ENCODE data around the gene KCNJ4.

KCNJ4 gene

DNA sequence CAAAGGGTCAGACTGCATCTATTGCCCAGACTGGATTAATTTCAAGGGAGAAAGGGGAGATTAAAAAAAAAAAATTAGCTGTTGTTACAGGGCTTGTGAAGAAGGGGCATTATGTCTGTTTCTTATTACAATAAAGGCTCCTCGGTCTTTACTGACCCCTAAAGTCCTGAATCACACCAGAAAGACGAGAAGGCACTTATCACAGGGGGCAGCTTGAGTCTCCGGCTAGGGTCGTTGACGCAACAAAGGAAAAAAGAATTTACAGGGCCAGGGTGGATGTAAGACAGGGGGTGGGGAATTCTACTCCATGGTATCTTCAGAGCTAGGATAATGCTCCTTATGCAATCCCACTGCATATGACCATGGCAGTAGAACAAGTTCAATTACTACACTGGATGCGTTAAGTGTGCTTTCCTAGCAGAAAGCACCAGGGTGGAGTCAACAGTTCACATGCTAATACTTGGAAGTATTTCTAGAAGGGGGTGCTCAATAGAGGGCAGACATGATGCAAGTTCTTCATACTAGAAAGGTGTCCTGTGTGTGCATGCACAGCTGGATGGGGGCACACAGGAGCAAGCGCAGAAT, 34.7 kb upstream of the KCNJ4 start:
- Histone ChIP-seq H3K36me3 (ENCODE audit: control insufficient read depth in 2 of 2, insufficient read depth in 1 of 2, low read length in 2 of 2) (peaks cover 94 to 98% of the 10 kb centered on the region in 2 experiments), H3K9me3 (ENCODE audit: control insufficient read depth, insufficient read depth, low read depth, low read length) (no peaks in the 10 kb centered on the region), H3K4me1 (ENCODE audit: control insufficient read depth, insufficient read depth, low read length) (no peaks in the 10 kb centered on the region), H3K27ac (ENCODE audit: extremely low read depth, low read depth, low read length) (no peak overlapping the region), H3K4me3 (ENCODE audit: low read depth, low read length) (no peak overlapping the region)
- POLR2A ChIA-PET, result interaction anchor here (0.8 to 1.7 kb wide), 6 partner anchors 8 to 223 kb away, joined by 3 to 7 read pairs (median 3); no protein-coding TSS in a partner anchor
- TF ChIP-seq, protein P1, sequence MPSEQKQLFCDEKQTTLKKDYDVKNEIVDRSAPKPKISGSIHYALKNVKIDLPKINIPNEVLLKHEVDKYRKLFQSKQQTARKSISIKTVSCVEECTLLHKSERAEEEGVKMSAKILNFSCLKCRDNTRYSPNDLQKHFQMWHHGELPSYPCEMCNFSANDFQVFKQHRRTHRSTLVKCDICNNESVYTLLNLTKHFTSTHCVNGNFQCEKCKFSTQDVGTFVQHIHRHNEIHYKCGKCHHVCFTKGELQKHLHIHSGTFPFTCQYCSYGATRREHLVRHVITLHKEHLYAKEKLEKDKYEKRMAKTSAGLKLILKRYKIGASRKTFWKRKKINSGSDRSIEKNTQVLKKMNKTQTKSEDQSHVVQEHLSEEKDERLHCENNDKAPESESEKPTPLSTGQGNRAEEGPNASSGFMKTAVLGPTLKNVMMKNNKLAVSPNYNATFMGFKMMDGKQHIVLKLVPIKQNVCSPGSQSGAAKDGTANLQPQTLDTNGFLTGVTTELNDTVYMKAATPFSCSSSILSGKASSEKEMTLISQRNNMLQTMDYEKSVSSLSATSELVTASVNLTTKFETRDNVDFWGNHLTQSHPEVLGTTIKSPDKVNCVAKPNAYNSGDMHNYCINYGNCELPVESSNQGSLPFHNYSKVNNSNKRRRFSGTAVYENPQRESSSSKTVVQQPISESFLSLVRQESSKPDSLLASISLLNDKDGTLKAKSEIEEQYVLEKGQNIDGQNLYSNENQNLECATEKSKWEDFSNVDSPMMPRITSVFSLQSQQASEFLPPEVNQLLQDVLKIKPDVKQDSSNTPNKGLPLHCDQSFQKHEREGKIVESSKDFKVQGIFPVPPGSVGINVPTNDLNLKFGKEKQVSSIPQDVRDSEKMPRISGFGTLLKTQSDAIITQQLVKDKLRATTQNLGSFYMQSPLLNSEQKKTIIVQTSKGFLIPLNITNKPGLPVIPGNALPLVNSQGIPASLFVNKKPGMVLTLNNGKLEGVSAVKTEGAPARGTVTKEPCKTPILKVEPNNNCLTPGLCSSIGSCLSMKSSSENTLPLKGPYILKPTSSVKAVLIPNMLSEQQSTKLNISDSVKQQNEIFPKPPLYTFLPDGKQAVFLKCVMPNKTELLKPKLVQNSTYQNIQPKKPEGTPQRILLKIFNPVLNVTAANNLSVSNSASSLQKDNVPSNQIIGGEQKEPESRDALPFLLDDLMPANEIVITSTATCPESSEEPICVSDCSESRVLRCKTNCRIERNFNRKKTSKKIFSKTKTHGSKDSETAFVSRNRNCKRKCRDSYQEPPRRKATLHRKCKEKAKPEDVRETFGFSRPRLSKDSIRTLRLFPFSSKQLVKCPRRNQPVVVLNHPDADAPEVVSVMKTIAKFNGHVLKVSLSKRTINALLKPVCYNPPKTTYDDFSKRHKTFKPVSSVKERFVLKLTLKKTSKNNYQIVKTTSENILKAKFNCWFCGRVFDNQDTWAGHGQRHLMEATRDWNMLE (tag by site-specific recombination; conservative IDR thresholded peaks at IDR 0.05; ENCODE audit: low read depth), result no peak
- TF ChIP-seq ZNF660 (tag by site-specific recombination; IDR thresholded peaks at IDR 0.05), result no peak
- TF ChIP-seq REPIN1 (tag by site-specific recombination; IDR thresholded peaks at IDR 0.05; ENCODE audit: low read depth), result no peak
- no peak for TF ChIP-seq OVOL3 (tag by site-specific recombination; IDR thresholded peaks at IDR 0.05)
- no peak for TF ChIP-seq ZNF571 (tag by site-specific recombination; IDR thresholded peaks at IDR 0.05)
- no peak for TF ChIP-seq ZNF707 (tag by site-specific recombination; IDR thresholded peaks at IDR 0.05)
- TF ChIP-seq, protein P2, sequence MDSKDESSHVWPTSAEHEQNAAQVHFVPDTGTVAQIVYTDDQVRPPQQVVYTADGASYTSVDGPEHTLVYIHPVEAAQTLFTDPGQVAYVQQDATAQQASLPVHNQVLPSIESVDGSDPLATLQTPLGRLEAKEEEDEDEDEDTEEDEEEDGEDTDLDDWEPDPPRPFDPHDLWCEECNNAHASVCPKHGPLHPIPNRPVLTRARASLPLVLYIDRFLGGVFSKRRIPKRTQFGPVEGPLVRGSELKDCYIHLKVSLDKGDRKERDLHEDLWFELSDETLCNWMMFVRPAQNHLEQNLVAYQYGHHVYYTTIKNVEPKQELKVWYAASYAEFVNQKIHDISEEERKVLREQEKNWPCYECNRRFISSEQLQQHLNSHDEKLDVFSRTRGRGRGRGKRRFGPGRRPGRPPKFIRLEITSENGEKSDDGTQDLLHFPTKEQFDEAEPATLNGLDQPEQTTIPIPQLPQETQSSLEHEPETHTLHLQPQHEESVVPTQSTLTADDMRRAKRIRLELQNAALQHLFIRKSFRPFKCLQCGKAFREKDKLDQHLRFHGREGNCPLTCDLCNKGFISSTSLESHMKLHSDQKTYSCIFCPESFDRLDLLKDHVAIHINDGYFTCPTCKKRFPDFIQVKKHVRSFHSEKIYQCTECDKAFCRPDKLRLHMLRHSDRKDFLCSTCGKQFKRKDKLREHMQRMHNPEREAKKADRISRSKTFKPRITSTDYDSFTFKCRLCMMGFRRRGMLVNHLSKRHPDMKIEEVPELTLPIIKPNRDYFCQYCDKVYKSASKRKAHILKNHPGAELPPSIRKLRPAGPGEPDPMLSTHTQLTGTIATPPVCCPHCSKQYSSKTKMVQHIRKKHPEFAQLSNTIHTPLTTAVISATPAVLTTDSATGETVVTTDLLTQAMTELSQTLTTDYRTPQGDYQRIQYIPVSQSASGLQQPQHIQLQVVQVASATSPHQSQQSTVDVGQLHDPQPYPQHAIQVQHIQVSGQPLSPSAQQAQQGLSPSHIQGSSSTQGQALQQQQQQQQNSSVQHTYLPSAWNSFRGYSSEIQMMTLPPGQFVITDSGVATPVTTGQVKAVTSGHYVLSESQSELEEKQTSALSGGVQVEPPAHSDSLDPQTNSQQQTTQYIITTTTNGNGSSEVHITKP (tag by site-specific recombination; IDR thresholded peaks at IDR 0.05), result no peak
- no peak for TF ChIP-seq ZNF302 (tag by site-specific recombination; IDR thresholded peaks at IDR 0.05; ENCODE audit: low read depth)
- TF ChIP-seq ZNF214 (tag by site-specific recombination; IDR thresholded peaks at IDR 0.05; ENCODE audit: borderline replicate concordance), result no peak
- no peak for TF ChIP-seq ZNF76 (tag by site-specific recombination; IDR thresholded peaks at IDR 0.05; ENCODE audit: borderline replicate concordance, low read depth)
- CTCF ChIA-PET, result interaction anchor here (1.1 kb wide), 1 partner anchor 55 kb away, joined by 3 read pairs; no protein-coding TSS in a partner anchor

DNA sequence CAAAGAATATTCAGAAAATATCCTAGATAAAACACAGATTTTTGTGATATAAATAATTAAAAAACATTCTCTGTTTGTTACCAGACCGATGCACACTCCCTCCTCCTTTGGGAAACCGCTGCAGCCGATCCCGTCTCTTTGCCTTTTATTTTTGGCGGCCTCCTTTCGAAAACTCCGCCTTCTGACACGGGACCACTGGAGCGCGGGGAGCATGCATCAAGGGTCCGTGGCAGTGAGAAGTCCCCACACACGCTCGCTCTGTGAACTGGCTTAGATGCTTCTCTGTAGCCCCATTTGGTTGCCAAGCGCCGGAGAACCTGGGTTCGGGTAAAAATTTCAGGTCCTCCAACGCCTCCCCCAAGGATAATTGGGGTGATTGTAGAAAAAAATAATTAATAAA, 34.1 kb upstream of the KCNJ4 start:
- H3K36me3 ChIP-seq (ENCODE audit: control insufficient read depth in 2 of 2, insufficient read depth in 1 of 2, low read length in 2 of 2), result peaks cover 94 to 98% of the 10 kb centered on the region in 2 experiments
- H3K4me1 ChIP-seq (ENCODE audit: control insufficient read depth, insufficient read depth, low read length), result no peaks in the 10 kb centered on the region
- no peak overlapping the region for H3K4me3 ChIP-seq (ENCODE audit: low read depth, low read length)
- POLR2A ChIA-PET, result interaction anchor here (0.8 to 1.7 kb wide), 4 partner anchors 9 to 223 kb away, joined by 3 to 7 read pairs (median 4); no protein-coding TSS in a partner anchor
- H3K27ac ChIP-seq (ENCODE audit: extremely low read depth, low read depth, low read length), result no peak overlapping the region; the same call in 1 of the 2 replicates
- TF ChIP-seq ZNF585B (tag by site-specific recombination; IDR thresholded peaks at IDR 0.05) (no peak), SP2 (tag by site-specific recombination; IDR thresholded peaks at IDR 0.05) (no peak), ZNF302 (tag by site-specific recombination; IDR thresholded peaks at IDR 0.05; ENCODE audit: low read depth) (no peak), BCL11B (tag by site-specific recombination; IDR thresholded peaks at IDR 0.05; ENCODE audit: low read depth) (no peak), ZNF560 (tag by site-specific recombination; IDR thresholded peaks at IDR 0.05; ENCODE audit: borderline replicate concordance) (no peak)
- no peaks in the 10 kb centered on the region for H3K9me3 ChIP-seq (ENCODE audit: control insufficient read depth, insufficient read depth, low read depth, low read length)
- CTCF ChIA-PET, result no interaction called here
